ENCODE results near the gene TMEFF2.

GRCh38 chr2:191957996-191958860, 236.5 kb downstream of the TMEFF2 start:
- TF ChIP-seq POLR2A (IDR thresholded peaks at IDR 0.05; ENCODE audit: low read depth, low read length) (no peak), POLR2AphosphoS5 (IDR thresholded peaks at IDR 0.05; ENCODE audit: low read depth, low read length) (no peak)
